BLaER1 (cell line): ENCODE results near the gene ELN.
"Not testable (repeated sequence)": the region's sequence is repeated elsewhere in the genome, so short reads cannot be mapped to it uniquely, and the experiment has no call there.

ENCODE experiments used
- H3K27ac ChIP-seq: shearing (Covaris generic); formaldehyde crosslinking; 2 replicates; pipeline ENCODE4 v1.8.1; 2022
- H3K27me3 ChIP-seq: shearing (Covaris generic); formaldehyde crosslinking; 2 replicates; pipeline ENCODE4 v1.8.1; 2022
- H3K36me3 ChIP-seq: shearing (Covaris generic); formaldehyde crosslinking; 2 replicates; pipeline ENCODE4 v1.8.1; 2022
- H3K4me1 ChIP-seq: shearing (Covaris generic); formaldehyde crosslinking; 2 replicates; pipeline ENCODE4 v1.8.1; 2022
- H3K4me2 ChIP-seq: shearing (Covaris generic); formaldehyde crosslinking; 2 replicates; pipeline ENCODE4 v1.8.1; 2022
- H3K4me3 ChIP-seq: shearing (Covaris generic); formaldehyde crosslinking; 2 replicates; pipeline ENCODE4 v1.8.1; 2022
- H3K9ac ChIP-seq: shearing (Covaris generic); formaldehyde crosslinking; 2 replicates; pipeline ENCODE4 v1.8.1; 2022
- H3K9me3 ChIP-seq: shearing (Covaris generic); formaldehyde crosslinking; 2 replicates; pipeline ENCODE4 v1.8.1; 2022
- H4K20me1 ChIP-seq: shearing (Covaris generic); formaldehyde crosslinking; 2 replicates; pipeline ENCODE4 v1.8.1; 2022
- Cebpa-rat ChIP-seq: shearing (Covaris generic); IDR thresholded peaks from 2 replicates; pipeline ENCODE4 v1.8.1; 2022

The ELN gene

GRCh38 chr7:74040791-74041520 is 13.0 kb downstream of the ELN start:
- Histone ChIP-seq H3K27me3 (no peaks in the 10 kb centered on the region), H3K9ac (no peak overlapping the region), H3K36me3 (no peaks in the 10 kb centered on the region), H4K20me1 (no peaks in the 10 kb centered on the region), H3K4me1 (peaks cover 32% of the 10 kb centered on the region), H3K9me3 (no peaks in the 10 kb centered on the region), H3K4me2 (no peak overlapping the region), H3K4me3 (no peak overlapping the region), H3K27ac (no peak overlapping the region)
- TF ChIP-seq Cebpa-rat, result no peak

- Histone ChIP-seq H3K4me2 (peak overlapping the region; percentile 13; the same call in 1 of the 2 replicates), H3K9ac (no peak overlapping the region), H3K9me3 (no peaks in the 10 kb centered on the region), H3K4me1 (peaks cover 32% of the 10 kb centered on the region), H4K20me1 (no peaks in the 10 kb centered on the region), H3K36me3 (no peaks in the 10 kb centered on the region), H3K27me3 (no peaks in the 10 kb centered on the region), H3K27ac (no peak overlapping the region), H3K4me3 (no peak overlapping the region)
- TF ChIP-seq Cebpa-rat, result no peak
Measured at GRCh38 chr7:74042746-74043522, 15.0 kb downstream of the ELN start.

GRCh38 chr7:74043523-74043951 is 15.6 kb downstream of the ELN start:
- Histone ChIP-seq H4K20me1 (no peaks in the 10 kb centered on the region), H3K27me3 (no peaks in the 10 kb centered on the region), H3K4me3 (no peak overlapping the region), H3K36me3 (no peaks in the 10 kb centered on the region), H3K9me3 (no peaks in the 10 kb centered on the region), H3K9ac (no peak overlapping the region), H3K4me2 (peak overlapping the region; percentile 13; the same call in 1 of the 2 replicates), H3K4me1 (peaks cover 32% of the 10 kb centered on the region), H3K27ac (no peak overlapping the region)
- TF ChIP-seq Cebpa-rat, result no peak

GRCh38 chr7:74044366-74045350 is 16.7 kb downstream of the ELN start:
- Histone ChIP-seq H4K20me1 (no peaks in the 10 kb centered on the region), H3K9me3 (no peaks in the 10 kb centered on the region; the same call in 1 of the 2 replicates), H3K27me3 (no peaks in the 10 kb centered on the region), H3K4me2 (peak overlapping the region; percentile 43), H3K4me3 (no peak overlapping the region), H3K9ac (no peak overlapping the region), H3K36me3 (no peaks in the 10 kb centered on the region), H3K27ac (no peak overlapping the region), H3K4me1 (peaks cover 26% of the 10 kb centered on the region)
- no peak for TF ChIP-seq Cebpa-rat

GRCh38 chr7:74046581-74046980 is 18.6 kb downstream of the ELN start:
- H3K4me3 ChIP-seq, H3K9me3 ChIP-seq, H3K36me3 ChIP-seq, H3K27ac ChIP-seq, H4K20me1 ChIP-seq, H3K9ac ChIP-seq, H3K4me2 ChIP-seq, H3K27me3 ChIP-seq: not testable (repeated sequence)
- peaks cover 29% of the 10 kb centered on the region for H3K4me1 ChIP-seq

GRCh38 chr7:74047804-74048380 is 19.9 kb downstream of the ELN start:
- Histone ChIP-seq H3K36me3 (no peaks in the 10 kb centered on the region), H4K20me1 (no peaks in the 10 kb centered on the region), H3K9me3 (no peaks in the 10 kb centered on the region; the same call in 1 of the 2 replicates), H3K27ac (no peak overlapping the region), H3K4me1 (peaks cover 40% of the 10 kb centered on the region), H3K4me3 (no peak overlapping the region), H3K4me2 (no peak overlapping the region), H3K9ac (no peak overlapping the region), H3K27me3 (no peaks in the 10 kb centered on the region)
- TF ChIP-seq Cebpa-rat, result no peak

GRCh38 chr7:74048999-74049599 is 21.1 kb downstream of the ELN start:
- H3K9ac ChIP-seq, result no peak overlapping the region
- H3K9me3 ChIP-seq, result no peaks in the 10 kb centered on the region; the same call in 1 of the 2 replicates
- H3K36me3 ChIP-seq, result no peaks in the 10 kb centered on the region
- H3K4me3 ChIP-seq, result no peak overlapping the region
- H3K27me3 ChIP-seq, result no peaks in the 10 kb centered on the region
- H4K20me1 ChIP-seq, result no peaks in the 10 kb centered on the region
- H3K4me1 ChIP-seq, result peaks cover 36% of the 10 kb centered on the region
- H3K27ac ChIP-seq, result no peak overlapping the region
- no peak for TF ChIP-seq Cebpa-rat
- no peak overlapping the region for H3K4me2 ChIP-seq

GRCh38 chr7:74049997-74050798 is 22.2 kb downstream of the ELN start:
- TF ChIP-seq Cebpa-rat, result no peak
- no peaks in the 10 kb centered on the region for H4K20me1 ChIP-seq
- H3K4me3 ChIP-seq, result no peak overlapping the region

More at GRCh38 chr7:74049997-74050798, 22.2 kb downstream of the ELN start:
- Histone ChIP-seq H3K27ac (no peak overlapping the region), H3K36me3 (no peaks in the 10 kb centered on the region), H3K9me3 (no peaks in the 10 kb centered on the region; the same call in 1 of the 2 replicates), H3K27me3 (no peaks in the 10 kb centered on the region), H3K4me1 (peaks cover 25% of the 10 kb centered on the region), H3K4me2 (no peak overlapping the region), H3K9ac (no peak overlapping the region)
